GM19372 (cell line): ENCODE measurements around the gene C9orf57.
"Not testable (repeated sequence)": the region's sequence is repeated elsewhere in the genome, so short reads cannot be mapped to it uniquely, and the experiment has no call there.

ENCODE experiments used
- ATAC-seq: cut with Tn5 transposase; IDR thresholded peaks from one replicate; pipeline ENCODE4 v1.9.1; 2021; ENCODE audit warnings: mild to moderate bottlenecking, low read depth, moderate library complexity; ENCODE audit not compliant: unreplicated experiment

C9orf57 gene, protein sequence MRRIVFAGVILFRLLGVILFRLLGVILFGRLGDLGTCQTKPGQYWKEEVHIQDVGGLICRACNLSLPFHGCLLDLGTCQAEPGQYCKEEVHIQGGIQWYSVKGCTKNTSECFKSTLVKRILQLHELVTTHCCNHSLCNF

DNA sequence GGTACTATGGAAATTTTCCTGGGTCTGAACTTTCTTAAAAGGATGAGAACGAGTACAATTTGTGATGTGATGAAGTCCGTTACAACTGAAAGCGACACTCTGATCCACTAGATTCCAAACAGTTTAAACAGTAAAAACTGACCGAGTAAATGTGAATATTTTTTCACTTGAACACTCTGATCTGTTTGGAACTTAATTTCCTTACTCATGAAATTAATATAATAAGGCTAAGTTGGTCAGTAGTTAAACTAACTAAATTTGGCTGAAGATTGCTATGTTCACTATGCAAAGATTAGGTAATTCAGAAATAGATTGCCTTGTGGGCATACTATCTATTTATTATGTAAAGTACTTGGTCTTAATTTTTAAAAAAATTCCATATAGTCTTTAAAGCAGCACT is at the start of gene C9orf57:
C9orf57 (minus strand) TSS at position 101 of the 400 bp plus-strand sequence. CDS start 1,282 bp downstream, outside the sequence.
- ATAC-seq, result no peak

DNA sequence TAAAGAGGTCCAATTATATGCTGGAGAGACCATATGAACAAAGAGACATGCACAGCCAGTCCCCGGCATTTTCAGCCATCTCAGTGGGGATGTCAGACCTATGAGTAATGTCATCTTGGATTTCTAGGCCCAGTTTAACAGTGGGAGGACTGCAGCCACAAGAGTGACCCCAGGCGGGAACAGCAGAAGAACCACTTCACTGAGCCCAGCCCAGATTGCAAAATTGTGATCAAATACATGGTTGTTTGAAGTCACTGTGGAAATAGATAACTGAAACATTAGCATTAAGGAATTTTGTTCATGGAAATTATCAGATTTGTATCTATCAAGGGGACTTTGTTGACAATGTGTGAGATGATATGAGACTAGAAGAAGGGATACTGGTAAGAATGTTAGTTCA is 42.1 kb upstream of the C9orf57 start:
- ATAC-seq, result no peak

DNA sequence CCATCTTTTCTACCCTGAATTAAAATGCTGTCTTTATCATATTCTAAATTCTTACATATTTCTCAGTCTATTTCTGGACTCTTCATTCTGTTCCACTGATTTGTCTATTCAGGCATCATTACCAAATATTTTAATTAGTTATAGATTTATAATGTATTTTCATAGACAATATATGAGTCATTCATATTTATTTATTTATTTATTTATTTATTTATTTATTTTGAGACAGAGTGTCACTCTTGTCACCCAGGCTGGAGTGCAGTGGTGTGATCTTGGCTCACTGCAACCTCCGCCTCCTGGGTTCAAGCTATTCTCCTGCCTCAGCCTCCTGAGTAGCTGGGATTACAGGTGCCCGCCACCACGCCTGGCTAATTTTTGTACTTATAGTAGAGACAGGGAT is 35.1 kb upstream of the C9orf57 start:
- not testable (repeated sequence) for ATAC-seq

DNA sequence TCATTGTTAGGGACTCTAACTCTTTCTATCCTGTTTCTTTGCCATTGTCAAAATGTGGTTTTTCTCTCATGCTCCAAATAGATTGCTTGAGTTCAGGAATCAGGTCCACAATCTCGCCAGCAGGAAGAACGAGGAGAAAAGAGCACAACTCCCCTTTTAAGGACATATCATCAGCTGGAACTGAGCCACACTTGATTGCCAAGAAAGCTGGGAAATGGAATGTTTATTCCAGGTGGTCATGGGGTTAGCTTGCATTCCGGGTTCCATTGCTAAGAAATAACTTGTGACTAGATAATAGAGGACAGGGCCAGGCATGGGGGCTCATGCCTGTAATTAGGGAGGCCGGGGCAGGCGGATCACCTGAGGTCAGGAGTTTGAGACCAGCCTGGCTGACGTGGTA is 32.4 kb upstream of the C9orf57 start:
- ATAC-seq, result no peak

DNA sequence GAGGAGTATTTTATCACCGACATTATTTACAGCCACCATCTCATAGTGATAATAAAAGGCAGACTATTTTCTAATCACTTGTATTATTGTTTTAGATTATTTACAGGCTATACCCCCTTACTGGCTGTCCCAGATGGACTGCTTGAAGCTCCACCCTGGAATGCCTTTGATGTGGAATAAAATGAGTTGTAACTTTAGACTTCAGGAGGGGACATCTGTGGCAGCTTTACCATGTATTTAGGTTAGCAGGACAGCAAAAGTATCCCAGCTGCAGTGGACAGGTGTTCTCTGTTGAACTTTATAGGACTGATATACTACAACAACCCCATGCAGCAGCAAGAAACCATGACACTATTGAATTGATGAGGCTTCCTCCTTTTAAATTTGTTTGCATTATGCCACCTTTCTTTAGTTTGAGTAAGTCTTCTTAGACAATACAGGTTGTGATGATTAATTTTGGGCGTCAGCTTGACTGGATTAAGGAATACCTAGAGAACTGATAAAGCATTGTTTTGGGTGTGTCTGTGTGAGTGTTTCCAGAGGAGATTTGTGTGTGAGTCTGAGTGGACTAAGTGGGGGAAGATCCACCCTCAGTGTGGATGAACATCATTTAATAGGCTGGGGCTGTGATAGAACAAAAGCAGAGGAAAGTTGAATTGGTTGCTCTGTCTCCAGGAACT is 29.2 kb upstream of the C9orf57 start:
- no peak for ATAC-seq

DNA sequence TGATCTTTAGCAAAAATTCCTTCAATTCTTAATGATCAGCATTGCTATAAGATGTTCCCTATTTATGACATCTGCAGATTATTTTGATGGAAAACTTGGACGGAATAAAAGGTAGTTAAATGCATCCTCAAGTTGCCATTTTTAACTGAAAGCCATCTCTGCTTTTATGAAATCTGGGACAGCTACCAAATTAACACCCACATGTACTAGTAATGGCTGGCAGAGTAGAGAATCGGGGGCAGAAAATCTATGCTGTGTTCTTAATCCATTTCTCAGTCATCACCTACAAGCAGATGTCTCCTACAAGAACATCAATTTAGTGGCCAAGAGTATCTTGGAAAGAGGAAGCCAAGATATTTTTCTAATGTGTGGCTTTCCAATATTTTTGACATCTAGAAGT is 22.1 kb upstream of the C9orf57 start:
- ATAC-seq, result no peak

DNA sequence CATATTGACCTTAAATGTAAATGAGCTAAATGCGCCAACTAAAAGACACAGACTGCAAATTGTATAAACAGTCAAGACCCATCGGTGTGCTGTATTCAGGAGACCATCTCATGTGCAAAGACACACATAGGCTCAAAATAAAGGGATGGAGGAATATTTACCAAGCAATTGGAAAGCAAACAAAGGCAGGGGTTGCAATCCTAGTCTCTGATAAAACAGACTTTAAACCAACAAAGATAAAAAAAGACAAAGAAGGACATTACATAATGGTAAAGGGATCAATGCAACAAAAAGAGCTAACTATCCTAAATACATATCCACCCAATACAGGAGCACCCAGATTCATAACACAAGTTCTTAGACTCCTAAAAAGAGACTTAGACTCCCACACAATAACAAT is 14.3 kb upstream of the C9orf57 start:
- ATAC-seq, result not testable (repeated sequence)

DNA sequence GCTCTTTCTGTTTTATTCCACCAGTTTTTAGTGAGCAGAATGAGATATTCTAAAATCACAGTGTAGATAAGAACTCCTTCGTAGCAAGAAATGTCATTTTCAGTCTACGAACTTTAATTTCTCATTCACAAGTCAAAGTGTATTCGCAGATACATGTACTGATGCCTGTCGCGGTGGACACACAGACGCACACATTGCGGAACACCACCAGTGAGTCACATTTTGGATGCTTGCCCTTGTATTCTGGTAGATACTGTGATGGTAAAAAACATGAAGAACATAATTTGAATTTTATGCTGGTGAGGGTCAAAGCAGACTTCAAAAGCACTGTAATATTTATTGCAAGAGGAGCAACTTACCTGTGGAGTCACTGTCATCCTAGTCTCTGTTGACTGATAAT is 4.7 kb upstream of the C9orf57 start:
- ATAC-seq, result no peak

DNA sequence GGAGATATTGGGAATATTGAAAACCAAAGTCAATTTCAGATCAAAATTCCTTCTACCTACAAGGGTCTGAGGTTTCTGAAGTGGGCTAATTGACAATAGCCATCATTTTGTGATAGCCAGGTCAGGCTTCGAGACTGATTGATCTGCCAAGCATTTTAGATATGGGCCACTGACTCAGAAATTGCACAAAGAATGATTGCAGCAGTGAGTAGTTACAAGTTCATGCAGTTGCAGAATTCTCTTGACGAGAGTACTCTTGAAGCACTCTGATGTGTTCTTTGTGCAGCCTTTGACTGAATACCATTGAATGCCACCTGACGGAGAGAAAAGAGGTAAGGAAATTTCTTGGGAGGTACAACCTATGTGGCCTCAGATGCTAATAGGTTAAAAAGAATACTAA is 8.3 kb downstream of the C9orf57 start:
- ATAC-seq, result no peak

DNA sequence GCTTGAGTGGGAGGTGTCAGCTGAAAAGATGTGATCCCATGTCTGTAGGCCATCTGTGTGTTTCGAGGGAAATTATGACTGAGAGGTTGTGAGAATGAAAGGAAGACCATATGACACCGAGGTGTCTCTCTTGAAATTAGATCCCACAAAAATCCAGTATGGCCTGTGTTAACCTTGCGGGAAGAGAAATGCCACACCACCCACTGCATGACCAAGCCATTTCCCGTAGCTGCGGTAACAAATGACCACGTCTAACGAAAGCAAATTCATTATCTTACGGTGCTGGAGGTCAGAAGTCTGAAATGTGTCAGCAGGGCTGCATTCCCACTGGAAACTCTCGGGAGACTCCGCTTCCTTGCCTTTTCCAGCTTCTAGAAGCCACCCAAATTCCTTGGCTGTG is 11.6 kb downstream of the C9orf57 start:
- ATAC-seq, result no peak

DNA sequence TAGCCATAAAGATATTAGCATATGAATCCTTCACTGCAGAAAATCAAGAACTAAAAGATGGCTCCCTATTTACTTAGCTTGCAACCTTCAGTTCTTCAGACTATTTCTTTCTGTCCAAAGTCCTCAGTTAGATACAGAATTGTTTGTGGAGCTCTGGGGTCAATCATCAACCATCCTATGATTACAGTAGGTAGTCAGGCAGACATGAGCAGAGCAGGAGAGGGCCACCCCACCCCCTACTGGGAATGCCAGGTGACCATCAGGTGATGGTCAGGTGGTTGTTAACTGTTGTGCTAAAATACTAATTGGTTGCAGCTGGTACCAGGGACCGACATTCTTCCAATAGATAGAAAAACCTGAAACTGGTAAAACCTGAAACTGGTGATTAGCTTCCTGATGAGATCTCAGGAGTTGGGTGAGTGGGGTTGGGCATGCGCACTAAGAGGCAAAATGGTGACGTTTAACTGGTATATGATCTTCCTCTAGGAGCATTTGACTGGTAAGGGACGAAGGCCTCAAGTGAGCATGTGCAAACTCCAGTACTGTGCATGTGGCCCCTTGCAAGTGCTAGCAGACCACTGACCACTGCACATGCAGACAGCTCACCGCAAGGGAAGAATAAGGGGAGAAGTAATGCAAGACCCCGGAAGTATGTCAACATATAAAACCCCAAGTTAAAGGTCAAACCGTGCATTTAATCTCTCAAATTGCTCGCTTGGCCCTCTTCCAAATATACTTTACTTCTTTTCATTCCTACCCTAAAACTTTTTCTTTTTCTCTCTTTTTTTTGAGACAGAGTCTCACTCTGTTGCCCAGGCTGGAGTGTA is 13.6 kb downstream of the C9orf57 start:
- ATAC-seq, result no peak

DNA sequence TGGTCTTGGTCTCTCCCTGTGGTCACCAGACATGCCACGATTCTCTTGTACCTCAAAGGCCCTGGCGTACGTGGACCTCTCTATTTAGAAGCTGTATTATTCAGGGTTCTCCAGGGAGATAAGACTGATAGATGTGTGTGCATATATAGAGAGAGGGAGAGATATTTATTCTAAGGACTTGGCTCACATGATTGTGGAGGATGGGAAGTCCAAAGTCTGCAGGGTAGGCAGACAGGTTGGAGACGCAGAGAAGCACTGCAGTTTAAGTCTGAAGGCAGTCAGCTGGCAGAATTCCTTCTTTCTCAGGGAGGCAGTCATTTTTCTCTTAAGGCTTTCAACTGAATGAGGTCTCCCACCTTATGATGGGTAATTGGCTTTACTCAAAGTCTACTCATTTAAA is 16.3 kb downstream of the C9orf57 start:
- no peak for ATAC-seq

DNA sequence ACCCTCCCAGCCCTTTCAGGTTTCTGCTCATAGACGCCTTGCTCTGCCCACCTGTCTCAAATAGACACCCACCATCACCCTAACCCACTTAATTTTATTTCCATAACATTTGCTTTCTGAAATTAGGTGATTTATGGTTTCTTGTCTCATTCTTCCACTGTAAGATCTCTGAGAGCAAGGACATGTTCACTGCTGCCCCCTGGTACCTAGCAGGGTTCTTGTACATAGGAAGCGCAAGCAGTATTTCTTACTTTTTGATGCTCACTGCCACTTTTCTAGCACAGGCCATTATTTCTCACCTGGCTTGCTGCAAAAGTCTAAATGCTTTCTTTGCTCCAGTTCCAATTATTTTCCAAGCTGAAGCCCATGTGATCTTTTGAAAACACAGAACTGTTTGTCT is 16.8 kb downstream of the C9orf57 start:
- ATAC-seq, result no peak

DNA sequence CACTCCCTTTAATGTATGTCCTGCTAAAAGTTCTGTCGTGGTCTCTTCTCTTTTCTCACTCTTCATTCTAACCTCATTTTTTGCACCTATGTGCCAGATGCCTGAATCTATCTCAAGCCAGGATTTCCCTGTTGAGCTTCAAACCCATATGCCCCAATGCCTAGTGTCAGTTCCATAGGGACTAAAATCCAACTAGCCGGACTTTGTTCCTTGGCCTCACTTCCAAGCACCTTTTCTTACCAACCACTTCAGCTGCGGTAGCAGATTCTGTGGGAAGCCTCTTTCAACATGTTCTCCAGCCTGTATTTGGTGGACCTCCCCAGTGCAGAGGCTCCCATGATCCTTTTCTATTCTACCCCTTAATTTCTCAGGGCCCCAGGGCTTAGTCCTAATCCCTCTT is 17.5 kb downstream of the C9orf57 start:
- no peak for ATAC-seq

DNA sequence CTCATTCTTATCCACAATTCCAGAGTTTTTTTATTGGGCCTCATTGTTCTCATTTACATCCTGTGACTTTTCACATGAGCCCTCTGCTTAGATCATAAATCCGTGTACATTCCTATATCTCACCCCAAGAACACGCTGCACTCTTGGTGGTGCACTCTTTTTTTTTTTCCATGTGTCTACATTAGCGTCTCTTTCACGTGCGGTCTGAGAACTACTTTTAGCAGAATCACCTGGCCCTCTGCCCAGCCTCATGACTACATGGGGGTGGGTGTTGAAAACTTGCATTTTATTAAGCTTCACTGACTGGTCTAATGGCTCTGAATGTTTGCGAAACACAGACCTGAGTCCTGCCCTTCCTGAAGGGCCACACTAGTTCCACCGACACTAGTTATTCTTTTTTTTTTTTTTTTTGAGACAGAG is 18.6 kb downstream of the C9orf57 start:
- peak; percentile 56 for ATAC-seq

DNA sequence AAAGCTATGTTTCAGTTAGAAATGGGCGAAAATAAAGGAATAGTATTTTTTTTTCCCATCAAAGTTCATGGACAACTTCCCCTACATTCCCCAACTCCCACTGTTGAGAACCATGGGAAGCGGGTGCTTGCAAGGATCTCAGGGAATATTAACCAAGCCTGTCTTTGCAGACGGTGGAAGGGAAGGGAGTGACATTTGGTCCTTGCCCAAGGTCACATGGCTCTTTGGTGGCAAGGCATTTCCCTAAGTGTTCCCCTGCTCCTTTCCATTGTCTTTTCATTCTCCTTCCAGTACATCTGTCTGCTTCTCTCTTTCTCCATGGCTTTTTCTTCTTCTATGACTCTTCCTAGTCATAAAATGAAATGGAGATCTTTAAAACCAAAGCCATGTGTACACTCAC is 19.0 kb downstream of the C9orf57 start:
- no peak for ATAC-seq

DNA sequence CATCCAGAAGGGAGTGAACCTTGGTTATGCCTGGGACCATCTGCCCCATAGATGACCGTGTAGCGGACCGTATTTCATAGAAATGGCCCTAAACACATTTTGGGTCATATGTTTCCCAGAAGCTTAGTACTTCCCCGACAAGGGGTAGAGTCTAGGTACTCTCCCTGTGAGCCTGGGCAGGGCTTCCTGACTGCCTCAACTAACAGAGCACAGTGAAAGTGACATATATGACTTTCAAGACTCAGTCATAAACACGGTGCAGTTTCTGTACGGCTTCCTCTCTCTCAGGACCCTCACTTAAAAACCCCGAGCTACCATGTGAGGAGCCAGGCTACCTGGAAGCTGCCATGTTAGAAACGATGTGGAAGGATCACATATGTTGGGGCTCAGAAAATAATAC is 20.9 kb downstream of the C9orf57 start:
- ATAC-seq, result peak; percentile 46

DNA sequence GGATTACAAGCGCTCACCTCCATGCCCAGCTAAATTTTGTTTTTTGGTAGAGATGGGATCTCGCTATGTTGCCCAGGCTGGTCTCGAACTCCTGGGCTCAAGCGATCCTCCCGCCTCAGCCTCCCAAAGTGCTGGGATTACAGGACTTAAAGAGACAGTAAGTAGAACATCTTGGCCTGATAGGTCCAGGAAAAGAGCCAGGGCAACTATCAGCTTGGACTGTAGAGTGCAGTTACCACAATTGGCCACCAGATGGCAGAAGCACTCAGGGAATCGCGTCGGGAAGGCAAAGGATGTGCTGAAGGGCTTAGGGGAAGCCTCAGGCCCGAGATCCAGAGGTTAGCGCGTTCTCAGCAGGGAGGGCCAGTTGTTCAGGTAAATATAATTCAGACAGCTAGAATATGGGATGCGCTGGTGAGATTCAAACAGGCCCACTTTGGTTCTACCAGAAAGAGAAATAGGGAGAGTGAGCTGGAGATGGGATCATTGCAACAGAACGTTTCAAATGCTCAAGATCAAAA is 21.5 kb downstream of the C9orf57 start:
- ATAC-seq, result peak; percentile 46

DNA sequence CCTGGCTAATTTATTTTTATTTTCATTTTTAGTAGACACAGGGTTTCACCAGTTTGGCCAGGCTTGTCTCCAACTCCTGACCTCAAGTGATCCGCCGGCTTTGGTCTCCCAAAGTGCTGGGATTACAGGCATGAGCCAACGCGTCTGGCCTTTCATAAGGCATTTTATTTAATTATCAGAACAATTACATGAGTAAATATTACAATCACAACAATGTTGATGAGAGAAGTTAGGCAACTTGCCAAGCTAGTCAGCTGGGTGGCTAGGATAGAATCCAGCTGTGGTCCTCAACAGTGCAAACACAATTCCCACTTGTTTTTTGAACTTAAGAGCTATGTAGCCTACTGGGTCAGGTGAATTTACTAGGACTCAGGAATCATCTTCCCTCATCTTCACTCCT is 22.0 kb downstream of the C9orf57 start:
- ATAC-seq, result no peak

DNA sequence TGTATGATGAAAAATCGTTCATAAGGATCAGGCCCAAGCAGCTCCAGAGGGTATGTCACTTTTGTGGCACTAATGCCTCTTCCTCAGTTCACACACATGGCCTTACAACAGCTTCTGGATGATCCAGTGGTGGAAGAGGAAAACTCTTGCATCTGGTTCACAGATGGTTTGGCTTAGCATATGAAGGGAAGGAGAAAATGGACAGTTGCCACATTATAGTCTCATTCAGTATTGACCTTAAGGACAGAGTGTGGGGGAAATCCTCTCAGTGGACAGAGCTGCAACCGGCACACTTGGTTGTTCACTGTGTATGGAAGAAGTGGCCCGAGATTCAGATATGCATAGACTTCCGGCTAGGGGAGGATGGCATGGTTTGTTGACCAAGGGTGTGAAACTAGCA is 22.8 kb downstream of the C9orf57 start:
- ATAC-seq, result no peak

DNA sequence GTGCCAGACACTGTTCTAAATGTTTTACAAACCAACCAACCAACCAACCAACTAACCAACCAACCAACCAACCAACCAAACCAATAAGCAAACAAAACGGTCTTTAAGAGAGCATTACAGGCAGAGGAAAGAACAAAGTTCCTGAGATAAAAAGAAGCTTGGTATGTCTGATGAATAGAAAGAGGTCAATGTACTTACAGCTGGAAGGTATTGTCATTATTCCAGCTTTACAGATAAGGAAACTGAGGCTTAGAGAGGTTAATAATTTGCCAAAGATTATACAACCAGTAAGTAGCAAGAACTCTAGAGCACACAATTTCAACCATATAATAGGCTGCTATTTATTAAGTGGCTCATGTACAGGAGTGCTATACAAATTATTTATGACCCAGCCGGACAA is 29.6 kb downstream of the C9orf57 start:
- no peak for ATAC-seq
